ENCODE results near the gene CREG2. TPM values are rescaled to one million over a fixed set of nuclear protein-coding genes. Genes with fewer than 3 reads are reported as not detected.

CREG2 gene
- polyA plus RNA-seq, 1 of the 3 experiments (the other 2 are of a cell fraction), result 1.4 TPM

GRCh38 chr2:101328474-101329007 lies 58.8 kb downstream of the CREG2 start:
- Histone ChIP-seq H3K9me3 (no peaks in the 10 kb centered on the region), H3K4me1 (ENCODE audit: control insufficient read depth in 1 of 2, insufficient read depth in 2 of 2, low read depth in 1 of 2, low read length in 1 of 2) (no peaks in the 10 kb centered on the region; a peak in 1 of 4 replicates), H3K4me2 (no peak overlapping the region), H3K36me3 (replicated peaks in 1 of 2; ENCODE audit: control insufficient read depth in 1 of 2, insufficient read depth in 2 of 2, low read length in 1 of 2) (no peaks in the 10 kb centered on the region), H2AFZ (ENCODE audit: low read depth) (peak overlapping the region; percentile 80), H3K4me3 (ENCODE audit: low read depth in 2 of 2, low read length in 1 of 2) (no peak overlapping the region), H3K9me2 (no peaks in the 10 kb centered on the region), H3K27me3 (ENCODE audit: insufficient read depth) (no peaks in the 10 kb centered on the region), H3K9ac (no peak overlapping the region), H3F3A (replicated peaks; ENCODE audit: insufficient read depth) (peaks cover 12% of the 10 kb centered on the region), H3K27ac (ENCODE audit: low read depth in 2 of 2, low read length in 1 of 2) (0 out of 4 replicates have a peak overlapping the region, but pooled peaks of 1 of the 2 experiments have one; percentile 17), H3K79me2 (ENCODE audit: insufficient read depth) (no peaks in the 10 kb centered on the region), H4K20me1 (ENCODE audit: insufficient read depth) (no peaks in the 10 kb centered on the region)
- 28% methylated on average over 3 of the region's 3 CpGs for WGBS (ENCODE audit: low lambda C conversion rate)
- no peak for DNase-seq
- CTCF ChIA-PET, result interaction anchor here (6.5 kb wide), 1 partner anchor 13 kb away, joined by 40 read pairs; no protein-coding TSS in a partner anchor
- POLR2A ChIA-PET, result no interaction called here
- TF ChIP-seq MAX (IDR thresholded peaks at IDR 0.05; ENCODE audit: low read depth) (no peak), ELF1 (IDR thresholded peaks at IDR 0.05) (no peak), TEAD4 (IDR thresholded peaks at IDR 0.05; ENCODE audit: borderline replicate concordance, insufficient read depth) (0 out of 2 replicates have a peak, but pooled peaks have one; percentile 15), RFX5 (IDR thresholded peaks at IDR 0.05; ENCODE audit: low read length) (no peak), EP300 (IDR thresholded peaks at IDR 0.05; ENCODE audit: borderline replicate concordance in 1 of 2, low read depth in 1 of 2, low read length in 1 of 2) (0 out of 4 replicates have a peak, but pooled peaks of 1 of the 2 experiments have one; percentile 9), NFIC (IDR thresholded peaks at IDR 0.05; ENCODE audit: borderline replicate concordance) (no peak), YY1 (IDR thresholded peaks at IDR 0.05; ENCODE audit: low read depth) (no peak), FOSL2 (IDR thresholded peaks at IDR 0.05; ENCODE audit: borderline replicate concordance, low read depth) (no peak; the same call in 1 of the 2 replicates), POLR2AphosphoS5 (IDR thresholded peaks at IDR 0.05; ENCODE audit: low read depth, low read length) (no peak), EZH2phosphoT487 (IDR thresholded peaks at IDR 0.05; ENCODE audit: borderline replicate concordance, low read depth) (no peak), JUND (IDR thresholded peaks at IDR 0.05) (peak; percentile 49), PBX3 (IDR thresholded peaks at IDR 0.05) (0 out of 2 replicates have a peak, but pooled peaks have one; percentile 3), RXRA (IDR thresholded peaks at IDR 0.05; ENCODE audit: borderline replicate concordance, low read depth) (no peak), MXI1 (IDR thresholded peaks at IDR 0.05; ENCODE audit: low read depth, low read length) (no peak), RCOR1 (IDR thresholded peaks at IDR 0.05; ENCODE audit: low read length) (no peak), GABPA (IDR thresholded peaks at IDR 0.05; ENCODE audit: low read depth) (peak; percentile 25; the same call in 1 of the 2 replicates), MEF2A (IDR thresholded peaks at IDR 0.05; ENCODE audit: borderline replicate concordance, low read depth) (no peak), TCF12 (IDR thresholded peaks at IDR 0.05) (peak; percentile 86), USF2 (IDR thresholded peaks at IDR 0.05; ENCODE audit: borderline replicate concordance, low read depth, low read length) (no peak), RAD21 (IDR thresholded peaks at IDR 0.05; ENCODE audit: low read length) (no peak), CHD2 (IDR thresholded peaks at IDR 0.05; ENCODE audit: low read length, partially characterized antibody) (no peak)
- TF ChIP-seq, protein P1, sequence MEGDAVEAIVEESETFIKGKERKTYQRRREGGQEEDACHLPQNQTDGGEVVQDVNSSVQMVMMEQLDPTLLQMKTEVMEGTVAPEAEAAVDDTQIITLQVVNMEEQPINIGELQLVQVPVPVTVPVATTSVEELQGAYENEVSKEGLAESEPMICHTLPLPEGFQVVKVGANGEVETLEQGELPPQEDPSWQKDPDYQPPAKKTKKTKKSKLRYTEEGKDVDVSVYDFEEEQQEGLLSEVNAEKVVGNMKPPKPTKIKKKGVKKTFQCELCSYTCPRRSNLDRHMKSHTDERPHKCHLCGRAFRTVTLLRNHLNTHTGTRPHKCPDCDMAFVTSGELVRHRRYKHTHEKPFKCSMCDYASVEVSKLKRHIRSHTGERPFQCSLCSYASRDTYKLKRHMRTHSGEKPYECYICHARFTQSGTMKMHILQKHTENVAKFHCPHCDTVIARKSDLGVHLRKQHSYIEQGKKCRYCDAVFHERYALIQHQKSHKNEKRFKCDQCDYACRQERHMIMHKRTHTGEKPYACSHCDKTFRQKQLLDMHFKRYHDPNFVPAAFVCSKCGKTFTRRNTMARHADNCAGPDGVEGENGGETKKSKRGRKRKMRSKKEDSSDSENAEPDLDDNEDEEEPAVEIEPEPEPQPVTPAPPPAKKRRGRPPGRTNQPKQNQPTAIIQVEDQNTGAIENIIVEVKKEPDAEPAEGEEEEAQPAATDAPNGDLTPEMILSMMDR (IDR thresholded peaks at IDR 0.05), result no peak
- TF ChIP-seq, protein P2, sequence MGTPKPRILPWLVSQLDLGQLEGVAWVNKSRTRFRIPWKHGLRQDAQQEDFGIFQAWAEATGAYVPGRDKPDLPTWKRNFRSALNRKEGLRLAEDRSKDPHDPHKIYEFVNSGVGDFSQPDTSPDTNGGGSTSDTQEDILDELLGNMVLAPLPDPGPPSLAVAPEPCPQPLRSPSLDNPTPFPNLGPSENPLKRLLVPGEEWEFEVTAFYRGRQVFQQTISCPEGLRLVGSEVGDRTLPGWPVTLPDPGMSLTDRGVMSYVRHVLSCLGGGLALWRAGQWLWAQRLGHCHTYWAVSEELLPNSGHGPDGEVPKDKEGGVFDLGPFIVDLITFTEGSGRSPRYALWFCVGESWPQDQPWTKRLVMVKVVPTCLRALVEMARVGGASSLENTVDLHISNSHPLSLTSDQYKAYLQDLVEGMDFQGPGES (IDR thresholded peaks at IDR 0.05; ENCODE audit: low read depth, low read length), result no peak
- TF ChIP-seq, protein P3, sequence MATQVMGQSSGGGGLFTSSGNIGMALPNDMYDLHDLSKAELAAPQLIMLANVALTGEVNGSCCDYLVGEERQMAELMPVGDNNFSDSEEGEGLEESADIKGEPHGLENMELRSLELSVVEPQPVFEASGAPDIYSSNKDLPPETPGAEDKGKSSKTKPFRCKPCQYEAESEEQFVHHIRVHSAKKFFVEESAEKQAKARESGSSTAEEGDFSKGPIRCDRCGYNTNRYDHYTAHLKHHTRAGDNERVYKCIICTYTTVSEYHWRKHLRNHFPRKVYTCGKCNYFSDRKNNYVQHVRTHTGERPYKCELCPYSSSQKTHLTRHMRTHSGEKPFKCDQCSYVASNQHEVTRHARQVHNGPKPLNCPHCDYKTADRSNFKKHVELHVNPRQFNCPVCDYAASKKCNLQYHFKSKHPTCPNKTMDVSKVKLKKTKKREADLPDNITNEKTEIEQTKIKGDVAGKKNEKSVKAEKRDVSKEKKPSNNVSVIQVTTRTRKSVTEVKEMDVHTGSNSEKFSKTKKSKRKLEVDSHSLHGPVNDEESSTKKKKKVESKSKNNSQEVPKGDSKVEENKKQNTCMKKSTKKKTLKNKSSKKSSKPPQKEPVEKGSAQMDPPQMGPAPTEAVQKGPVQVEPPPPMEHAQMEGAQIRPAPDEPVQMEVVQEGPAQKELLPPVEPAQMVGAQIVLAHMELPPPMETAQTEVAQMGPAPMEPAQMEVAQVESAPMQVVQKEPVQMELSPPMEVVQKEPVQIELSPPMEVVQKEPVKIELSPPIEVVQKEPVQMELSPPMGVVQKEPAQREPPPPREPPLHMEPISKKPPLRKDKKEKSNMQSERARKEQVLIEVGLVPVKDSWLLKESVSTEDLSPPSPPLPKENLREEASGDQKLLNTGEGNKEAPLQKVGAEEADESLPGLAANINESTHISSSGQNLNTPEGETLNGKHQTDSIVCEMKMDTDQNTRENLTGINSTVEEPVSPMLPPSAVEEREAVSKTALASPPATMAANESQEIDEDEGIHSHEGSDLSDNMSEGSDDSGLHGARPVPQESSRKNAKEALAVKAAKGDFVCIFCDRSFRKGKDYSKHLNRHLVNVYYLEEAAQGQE (IDR thresholded peaks at IDR 0.05; ENCODE audit: low read depth, low read length), result no peak
